HG03565 (cell line): ENCODE results near the gene GXYLT1.
"Not testable (repeated sequence)": the region's sequence is repeated elsewhere in the genome, so short reads cannot be mapped to it uniquely, and the experiment has no call there.

Experiments used
- ATAC-seq: cut with Tn5 transposase; IDR thresholded peaks from one replicate; pipeline ENCODE4 v1.9.1; 2021; ENCODE audit warnings: mild to moderate bottlenecking, moderate library complexity; ENCODE audit not compliant: unreplicated experiment

Gene GXYLT1

DNA sequence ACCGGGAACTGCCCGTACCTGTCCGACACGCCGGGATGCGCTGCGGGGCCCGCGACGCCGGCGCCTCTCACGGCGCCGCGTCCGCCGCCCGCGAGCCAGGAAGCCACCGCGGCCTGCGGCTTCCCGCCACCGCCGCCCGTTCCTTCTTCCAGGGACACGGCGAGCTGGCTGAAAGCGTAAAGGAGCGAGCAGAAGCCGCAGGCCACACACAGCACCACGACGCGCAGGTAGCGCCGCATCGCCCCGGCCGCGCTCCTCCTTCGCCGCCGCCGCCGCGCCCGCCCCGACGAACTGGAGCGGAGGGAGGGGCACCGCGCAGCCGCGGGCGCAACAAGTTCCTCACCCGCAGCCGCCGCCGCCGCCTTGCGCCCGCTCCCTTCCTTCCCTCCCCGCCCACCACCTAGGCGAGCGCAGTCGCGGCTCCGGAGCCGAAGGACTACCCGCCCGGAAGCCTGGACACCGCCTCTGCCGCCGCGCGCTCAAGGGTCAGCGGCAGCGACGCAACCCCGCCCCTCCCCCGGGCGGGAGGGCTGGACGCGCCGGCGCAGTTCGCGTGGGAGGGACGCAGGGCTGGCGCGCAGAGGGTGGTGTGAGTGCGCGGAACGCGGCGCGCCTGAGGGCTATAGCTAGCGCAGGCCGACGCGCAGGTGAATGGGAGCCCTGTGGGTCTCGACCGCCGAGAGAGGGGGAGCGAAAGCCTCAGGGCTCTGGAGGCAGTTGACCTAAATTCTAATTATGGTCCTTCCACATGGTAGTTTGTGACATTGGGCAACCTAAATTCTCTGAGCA, at the start of gene GXYLT1:
Gene GXYLT1, minus strand, starts transcription at position 467 of the 789 bp plus-strand sequence. Its CDS starts 228 bp downstream, at position 239.
- peak; percentile 89 for ATAC-seq

GRCh38 chr12:42192686-42193085, 48.0 kb upstream of the GXYLT1 start:
- no peak for ATAC-seq

GRCh38 chr12:42192258-42192657, 47.6 kb upstream of the GXYLT1 start:
- no peak for ATAC-seq

DNA sequence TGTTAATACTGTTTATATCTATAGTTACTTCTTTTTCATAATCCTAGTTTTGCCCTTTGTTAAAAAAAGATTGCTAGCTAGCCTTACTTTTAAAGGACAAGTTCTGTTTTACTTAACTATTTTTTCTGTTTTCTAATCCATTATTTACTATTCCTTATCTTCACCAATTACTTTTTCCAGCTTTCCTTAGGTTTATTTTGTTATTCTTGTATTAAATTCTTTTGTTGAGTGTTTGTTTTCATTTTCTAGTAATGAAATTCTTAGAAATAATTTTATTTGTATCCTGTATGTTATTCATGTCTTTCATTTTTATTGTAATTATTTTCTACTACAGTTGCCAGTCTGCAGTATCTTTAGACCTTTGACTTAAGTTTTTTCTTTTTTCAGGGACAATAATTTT, 45.7 kb upstream of the GXYLT1 start:
- no peak for ATAC-seq

DNA sequence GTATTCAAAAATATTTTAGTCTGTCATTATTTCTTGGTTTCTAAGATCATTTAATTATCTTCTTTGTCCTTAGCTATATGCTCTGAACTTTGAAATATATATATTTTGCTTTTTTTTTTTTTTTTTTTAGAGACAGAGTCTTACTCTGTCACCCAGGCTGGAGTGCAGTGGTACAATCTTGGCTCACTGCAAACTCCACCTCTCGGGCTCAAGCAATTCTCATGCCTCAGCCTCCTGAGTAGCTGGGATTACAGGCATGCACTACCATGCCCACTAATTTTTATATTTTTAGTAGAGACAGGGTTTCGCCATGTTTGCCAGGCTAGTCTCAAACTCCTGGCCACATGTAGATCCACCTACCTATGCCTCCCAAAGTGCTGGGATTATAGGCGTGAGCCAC, 43.6 kb upstream of the GXYLT1 start:
- not testable (repeated sequence) for ATAC-seq

DNA sequence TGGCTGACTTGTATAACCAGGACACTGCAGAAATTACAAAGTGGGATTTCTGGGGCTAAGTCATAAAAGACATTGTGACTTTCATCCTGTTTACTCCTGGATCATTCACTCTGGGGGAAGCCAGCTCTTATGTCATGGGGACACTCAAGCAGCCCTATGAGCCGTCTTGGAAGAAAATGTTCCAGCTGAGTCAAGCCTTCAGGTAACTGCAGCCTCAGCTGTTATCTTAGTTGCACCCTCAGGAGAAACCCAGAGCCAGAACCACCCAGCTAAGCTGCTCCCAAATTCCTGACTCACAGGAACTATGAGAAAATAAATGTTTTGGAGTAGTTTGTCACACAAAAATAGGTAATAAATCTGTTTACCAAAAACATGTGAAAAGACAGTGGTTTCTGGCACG, 43.1 kb upstream of the GXYLT1 start:
- ATAC-seq, result no peak

DNA sequence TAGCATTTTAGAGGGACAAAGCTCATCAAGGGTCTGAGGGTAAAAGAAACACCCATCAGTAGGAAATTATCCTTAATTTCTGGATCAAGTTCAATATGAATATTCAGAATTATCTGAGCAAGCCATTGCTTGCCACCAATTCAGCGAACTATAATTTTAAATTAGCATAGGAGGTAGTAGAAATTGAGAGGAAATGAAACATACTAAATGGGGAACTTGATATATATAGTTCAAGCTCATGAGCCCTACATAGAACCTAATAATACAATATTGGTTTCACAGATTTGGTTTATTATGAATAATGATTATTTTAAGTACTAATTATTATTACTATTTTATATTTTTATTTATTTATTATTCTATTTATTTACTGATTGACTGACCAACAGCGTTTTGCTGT, 42.1 kb upstream of the GXYLT1 start:
- peak; percentile 64 for ATAC-seq

- no peak for ATAC-seq
Observed at GRCh38 chr12:42182394-42182793, 37.7 kb upstream of the GXYLT1 start.

GRCh38 chr12:42180990-42181596, 36.4 kb upstream of the GXYLT1 start:
- no peak for ATAC-seq

DNA sequence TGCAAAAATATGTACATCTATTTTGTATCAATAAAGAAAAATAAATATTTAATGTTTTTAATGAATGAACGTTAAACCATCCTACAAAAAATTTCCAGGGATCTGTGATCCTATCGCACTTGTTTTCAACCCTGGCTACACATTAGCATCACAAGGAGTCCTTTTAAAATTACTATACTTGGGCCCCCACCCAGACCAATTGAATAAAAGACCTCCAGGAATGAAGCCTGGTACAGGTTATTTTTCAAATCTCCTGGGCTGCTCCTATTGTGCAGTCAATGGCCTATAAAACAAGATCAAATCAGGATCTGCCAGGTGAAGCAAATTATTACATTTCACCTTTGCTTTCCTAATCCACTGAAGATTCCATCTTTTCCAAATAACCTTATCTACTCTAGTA, 33.4 kb upstream of the GXYLT1 start:
- no peak for ATAC-seq

DNA sequence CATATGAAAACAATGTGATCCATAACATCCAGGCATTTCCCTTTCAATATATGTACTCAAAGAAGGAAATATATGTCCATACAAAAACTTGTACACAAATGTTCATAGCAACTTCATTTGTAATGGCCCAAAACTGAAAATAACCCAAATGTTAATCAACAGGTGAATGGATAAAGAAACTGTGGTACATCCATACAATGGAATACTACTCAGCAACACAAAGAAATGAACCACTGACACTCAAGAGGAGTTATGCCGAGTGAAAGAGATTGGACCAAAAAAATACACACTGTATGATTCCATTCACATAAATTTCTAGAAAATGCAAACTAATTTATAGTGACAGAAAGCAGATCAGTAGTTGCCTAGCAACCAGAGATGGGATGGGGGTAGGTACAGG, 30.3 kb upstream of the GXYLT1 start:
- no peak for ATAC-seq

DNA sequence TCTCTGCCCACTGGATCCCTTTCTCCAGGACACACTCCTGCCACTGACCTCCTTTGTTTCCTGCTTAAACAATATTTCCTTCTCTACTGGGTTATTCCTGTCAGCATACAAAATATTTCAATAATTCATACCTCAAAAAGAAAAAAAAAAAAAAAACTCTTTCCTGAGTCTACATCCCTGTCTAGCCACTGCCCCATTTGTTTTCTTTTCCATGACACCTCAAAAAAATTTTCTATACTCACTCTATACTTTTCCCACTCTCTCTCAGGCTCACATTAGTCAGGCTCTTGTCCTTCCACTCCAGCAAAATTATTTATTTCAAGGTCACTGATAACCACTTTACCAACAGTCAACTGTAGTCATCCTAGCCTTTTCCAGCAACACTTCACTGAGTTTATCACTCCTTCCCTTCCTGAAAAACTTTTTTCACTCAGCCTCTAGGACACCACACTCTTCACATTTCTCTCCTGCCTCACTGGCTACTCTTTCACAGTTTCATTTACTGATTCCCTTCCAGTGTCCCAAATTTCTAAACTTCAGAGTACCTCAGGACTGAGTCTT, 29.4 kb upstream of the GXYLT1 start:
- ATAC-seq, result no peak

GRCh38 chr12:42172441-42173210, 28.0 kb upstream of the GXYLT1 start:
- no peak for ATAC-seq

GRCh38 chr12:42167711-42168110, 23.0 kb upstream of the GXYLT1 start:
- no peak for ATAC-seq

GRCh38 chr12:42166501-42166900, 21.8 kb upstream of the GXYLT1 start:
- ATAC-seq, result no peak

- ATAC-seq, result no peak
Observed at GRCh38 chr12:42163913-42164312, 19.2 kb upstream of the GXYLT1 start.

- ATAC-seq, result no peak
Observed at GRCh38 chr12:42162965-42163364, 18.3 kb upstream of the GXYLT1 start.

GRCh38 chr12:42162193-42162592, 17.5 kb upstream of the GXYLT1 start:
- no peak for ATAC-seq

GRCh38 chr12:42161529-42161928, 16.9 kb upstream of the GXYLT1 start:
- no peak for ATAC-seq

GRCh38 chr12:42156232-42156631, 11.6 kb upstream of the GXYLT1 start:
- no peak for ATAC-seq

GRCh38 chr12:42145552-42146215, 1.0 kb upstream of the GXYLT1 start:
- ATAC-seq, result no peak
